ENCODE results near the gene HIP1R.

Gene HIP1R

DNA sequence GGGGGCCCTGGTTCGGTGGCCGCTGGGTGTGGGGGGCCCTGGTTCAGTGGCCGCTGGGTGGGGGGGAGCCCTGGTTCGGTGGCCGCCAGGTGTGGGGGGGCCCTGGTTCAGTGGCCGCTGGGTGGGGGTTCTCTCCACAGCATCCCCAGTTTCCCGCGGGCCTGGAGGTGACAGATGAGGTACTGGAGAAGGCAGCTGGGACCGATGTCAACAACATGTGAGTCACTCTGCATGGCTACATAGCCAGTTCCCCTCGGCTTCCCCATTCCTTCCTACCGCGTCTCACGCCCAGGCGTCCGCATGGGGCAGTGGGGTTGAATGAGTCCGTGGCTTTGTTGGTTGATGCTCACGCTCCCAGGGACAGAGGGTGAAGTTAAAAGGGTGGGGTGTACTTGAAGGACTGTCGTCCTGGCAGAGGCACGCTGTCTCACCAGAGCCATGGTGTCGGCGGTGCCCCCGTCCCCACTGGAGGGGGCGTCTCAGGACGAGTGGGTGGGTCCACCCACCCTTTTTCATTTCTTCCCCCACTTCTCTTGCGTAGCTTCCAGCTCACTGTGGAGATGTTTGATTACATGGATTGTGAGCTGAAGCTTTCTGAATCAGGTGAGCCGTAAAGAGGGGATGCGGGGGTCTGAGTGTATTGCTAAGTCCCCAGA lies 15.6 kb downstream of the HIP1R start:
- H3K4me3 ChIP-seq (ENCODE audit: low read depth, low read length) = no peak overlapping the region
- TF ChIP-seq, protein P1, sequence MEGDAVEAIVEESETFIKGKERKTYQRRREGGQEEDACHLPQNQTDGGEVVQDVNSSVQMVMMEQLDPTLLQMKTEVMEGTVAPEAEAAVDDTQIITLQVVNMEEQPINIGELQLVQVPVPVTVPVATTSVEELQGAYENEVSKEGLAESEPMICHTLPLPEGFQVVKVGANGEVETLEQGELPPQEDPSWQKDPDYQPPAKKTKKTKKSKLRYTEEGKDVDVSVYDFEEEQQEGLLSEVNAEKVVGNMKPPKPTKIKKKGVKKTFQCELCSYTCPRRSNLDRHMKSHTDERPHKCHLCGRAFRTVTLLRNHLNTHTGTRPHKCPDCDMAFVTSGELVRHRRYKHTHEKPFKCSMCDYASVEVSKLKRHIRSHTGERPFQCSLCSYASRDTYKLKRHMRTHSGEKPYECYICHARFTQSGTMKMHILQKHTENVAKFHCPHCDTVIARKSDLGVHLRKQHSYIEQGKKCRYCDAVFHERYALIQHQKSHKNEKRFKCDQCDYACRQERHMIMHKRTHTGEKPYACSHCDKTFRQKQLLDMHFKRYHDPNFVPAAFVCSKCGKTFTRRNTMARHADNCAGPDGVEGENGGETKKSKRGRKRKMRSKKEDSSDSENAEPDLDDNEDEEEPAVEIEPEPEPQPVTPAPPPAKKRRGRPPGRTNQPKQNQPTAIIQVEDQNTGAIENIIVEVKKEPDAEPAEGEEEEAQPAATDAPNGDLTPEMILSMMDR (IDR thresholded peaks at IDR 0.05; ENCODE audit: low read depth, low read length) = no peak

DNA sequence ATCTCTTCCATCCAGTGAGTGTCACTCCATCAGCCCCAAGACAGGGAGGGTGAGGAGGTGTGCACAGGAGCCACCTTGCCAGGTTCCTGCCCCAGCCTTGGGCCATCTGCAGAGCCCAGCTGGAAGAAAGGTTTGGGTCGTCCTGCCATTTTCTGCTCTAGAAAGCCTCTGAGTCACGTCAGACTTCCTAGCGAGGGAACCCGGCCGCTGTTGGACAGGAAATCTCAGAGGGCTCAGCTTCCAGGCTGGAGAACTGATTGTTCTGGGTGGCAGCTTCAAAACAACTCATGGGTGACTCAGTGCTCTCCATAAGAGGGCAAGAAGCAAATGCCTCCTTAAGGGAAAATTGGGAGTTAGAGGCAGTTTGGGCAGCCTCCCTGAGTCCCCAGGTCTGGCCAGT lies 16.6 kb downstream of the HIP1R start:
- no peak overlapping the region for H3K4me3 ChIP-seq (ENCODE audit: low read depth, low read length)

DNA sequence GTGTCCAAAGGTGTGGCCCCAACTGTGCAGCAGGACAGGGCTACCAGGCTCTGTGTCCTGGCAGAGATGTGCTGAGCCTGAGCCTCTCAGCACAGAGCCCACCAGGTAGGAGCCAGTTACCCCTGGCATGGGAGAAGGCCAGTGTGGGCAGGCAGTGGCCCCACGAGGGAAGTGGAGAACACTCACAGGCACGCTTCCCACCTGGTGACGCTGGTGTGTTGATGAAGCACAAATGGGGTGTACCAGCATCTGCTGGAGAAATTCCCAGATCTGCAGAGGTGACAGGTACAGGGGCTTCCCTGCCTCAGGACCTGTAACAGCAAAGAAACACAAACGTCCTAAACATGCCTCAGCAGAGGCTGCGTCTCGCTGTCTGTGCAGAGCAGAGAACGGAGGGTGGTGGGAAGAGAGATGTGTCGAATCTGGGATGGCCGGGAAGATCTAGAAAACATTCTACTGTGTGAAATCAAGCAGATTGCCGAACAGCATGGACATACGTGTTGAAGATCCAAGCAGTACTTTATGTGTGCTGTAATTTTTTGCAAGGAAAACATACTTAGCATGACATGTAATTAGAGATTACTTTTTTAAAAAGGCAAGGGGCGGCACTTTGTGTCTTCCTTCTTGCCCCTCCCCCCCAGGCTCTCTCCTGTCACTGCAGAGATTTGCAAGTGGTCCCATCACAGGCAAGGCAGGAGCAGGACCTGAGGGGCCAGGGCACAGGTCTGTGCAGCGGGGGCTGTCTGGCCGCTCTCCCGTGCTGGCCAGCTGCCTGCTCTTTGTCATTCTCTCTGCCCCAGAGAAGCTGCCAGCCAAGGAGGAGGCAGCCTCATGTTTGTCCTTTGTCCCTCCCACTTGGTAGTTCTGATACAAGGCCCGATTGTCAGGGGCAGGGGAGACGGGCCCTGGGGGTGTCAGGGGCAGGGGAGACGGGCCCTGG lies 17.3 kb downstream of the HIP1R start:
- TF ChIP-seq, protein P1 (IDR thresholded peaks at IDR 0.05; ENCODE audit: low read depth, low read length) = no peak
- H3K4me3 ChIP-seq (ENCODE audit: low read depth, low read length) = no peak overlapping the region

More for the DNA sequence above, 16.6 kb downstream of the HIP1R start:
- TF ChIP-seq, protein P1 (IDR thresholded peaks at IDR 0.05; ENCODE audit: low read depth, low read length) = no peak

DNA sequence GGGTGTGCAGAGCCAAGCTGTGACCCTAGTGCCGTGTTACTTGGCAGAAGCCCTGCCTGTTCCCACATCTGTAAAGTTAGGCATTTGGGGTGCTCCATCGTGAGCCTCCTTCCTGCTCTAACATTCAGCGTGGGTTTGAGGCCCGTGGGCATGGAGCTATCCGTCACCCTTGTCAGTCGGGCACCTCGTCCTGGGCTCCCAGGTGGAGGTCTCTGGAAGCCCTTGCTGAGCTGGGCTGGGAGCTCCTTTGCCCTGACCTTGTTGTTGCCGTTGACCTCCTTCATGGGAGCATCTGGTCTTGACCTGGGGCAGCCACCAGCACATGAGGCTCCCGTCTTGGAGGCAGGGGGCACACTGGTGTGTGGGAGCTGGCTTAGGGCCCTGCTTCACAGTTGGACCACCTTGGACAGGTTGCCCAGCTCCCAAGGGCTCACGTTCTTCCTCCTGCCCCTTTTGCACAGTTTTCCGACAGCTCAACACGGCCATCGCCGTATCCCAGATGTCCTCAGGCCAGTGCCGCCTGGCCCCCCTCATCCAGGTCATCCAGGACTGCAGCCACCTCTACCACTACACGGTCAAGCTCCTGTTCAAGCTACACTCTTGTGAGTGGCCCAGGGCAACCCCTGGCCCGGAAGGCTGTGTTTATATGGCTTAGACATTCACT lies 18.5 kb downstream of the HIP1R start:
- H3K4me3 ChIP-seq (ENCODE audit: low read depth, low read length) = no peak overlapping the region
- TF ChIP-seq, protein P1 (IDR thresholded peaks at IDR 0.05; ENCODE audit: low read depth, low read length) = no peak

DNA sequence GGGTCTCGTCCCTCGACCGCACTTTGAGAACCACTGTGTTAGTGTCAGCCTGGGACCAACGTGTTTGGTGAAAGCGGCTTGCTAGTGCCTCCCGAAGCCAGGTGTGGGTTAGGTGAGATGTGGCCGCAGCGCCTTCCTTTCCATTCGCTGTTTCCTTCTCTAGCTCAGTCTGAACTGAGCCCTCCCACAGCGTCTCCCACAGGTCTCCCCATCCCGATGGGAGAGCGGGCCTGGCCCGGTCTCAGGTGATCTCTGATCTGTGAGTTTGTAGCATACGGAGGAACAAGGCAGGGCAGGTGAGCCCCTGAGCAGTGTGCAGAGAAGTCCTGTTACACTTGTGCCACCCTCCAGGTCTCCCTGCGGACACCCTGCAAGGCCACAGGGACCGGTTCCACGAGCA lies 19.3 kb downstream of the HIP1R start:
- no peak overlapping the region for H3K4me3 ChIP-seq (ENCODE audit: low read depth, low read length)
- TF ChIP-seq, protein P1 (IDR thresholded peaks at IDR 0.05; ENCODE audit: low read depth, low read length) = no peak

DNA sequence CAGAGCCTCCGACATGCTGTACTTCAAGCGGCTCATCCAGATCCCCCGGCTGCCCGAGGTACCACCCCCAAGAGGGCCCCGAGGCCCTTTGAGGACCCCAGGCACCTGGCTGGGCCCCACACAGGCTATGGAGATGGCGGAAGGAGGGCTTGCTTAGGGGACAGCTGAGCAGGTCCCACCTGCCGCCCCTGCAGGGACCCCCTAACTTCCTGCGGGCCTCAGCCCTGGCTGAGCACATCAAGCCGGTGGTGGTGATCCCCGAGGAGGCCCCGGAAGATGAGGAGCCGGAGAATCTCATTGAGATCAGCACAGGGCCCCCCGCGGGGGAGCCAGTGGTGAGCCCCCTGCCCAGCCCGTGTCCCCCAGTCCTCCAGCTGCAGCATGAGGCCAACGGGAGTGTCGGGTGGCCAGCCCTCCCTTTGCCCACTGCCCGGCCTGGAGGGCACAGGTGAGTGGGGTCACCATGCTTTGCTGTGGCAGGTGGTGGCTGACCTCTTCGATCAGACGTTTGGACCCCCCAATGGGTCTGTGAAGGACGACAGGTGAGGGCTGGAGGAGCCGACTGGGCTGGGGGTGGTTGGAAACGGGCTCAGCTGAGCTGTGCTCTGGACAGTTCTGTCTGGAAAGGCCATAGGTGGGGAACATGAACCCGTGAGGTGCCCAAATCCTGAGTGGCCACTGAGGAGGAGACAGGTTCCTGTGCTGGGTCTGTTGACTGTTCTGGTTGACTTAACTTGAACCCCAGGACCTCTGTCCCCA lies 20.0 kb downstream of the HIP1R start:
- no peak overlapping the region for H3K4me3 ChIP-seq (ENCODE audit: low read depth, low read length)
- TF ChIP-seq, protein P1 (IDR thresholded peaks at IDR 0.05; ENCODE audit: low read depth, low read length) = no peak
